GM23338 (cell line): ENCODE results near the gene NTF3. TPM values are rescaled to one million over a fixed set of nuclear protein-coding genes. Genes with fewer than 3 reads are reported as not detected.

Experiments
- ATAC-seq: fragments of 200-7000 bp; cut with Tn5 transposase; 3 replicates; pipeline ENCODE4 v1.9.1; 2020
- DNase-seq: peaks from one replicate; pipeline ENCODE4 v3.0.0-alpha.2; 2015; ENCODE audit warnings: low spot score
- H2AFZ ChIP-seq: fragments of 200-600 bp; sonication (generic); 2 replicates; pipeline ENCODE4 v1.8.0; 2016; ENCODE audit warnings: antibody characterized with exemption, mild to moderate bottlenecking, moderate library complexity
- H3F3A ChIP-seq: fragments of 200-600 bp; sonication (generic); replicated peaks from 2 replicates; pipeline ENCODE4 v1.8.0; 2017; ENCODE audit warnings: antibody characterized with exemption, mixed run types, low read depth
- H3K27ac ChIP-seq: fragments of 200-600 bp; sonication (generic); 2 replicates; pipeline ENCODE4 v1.6.1; 2016; ENCODE audit warnings: low read depth
- H3K27me3 ChIP-seq: fragments of 200-600 bp; sonication (generic); 2 replicates; pipeline ENCODE4 v1.8.0; 2016; ENCODE audit warnings: mild to moderate bottlenecking, mixed run types, moderate library complexity; ENCODE audit not compliant: insufficient read depth
- H3K36me3 ChIP-seq: fragments of 200-600 bp; sonication (generic); 2 replicates; pipeline ENCODE4 v1.8.0; 2016; ENCODE audit warnings: mild to moderate bottlenecking; ENCODE audit not compliant: insufficient read depth
- H3K4me1 ChIP-seq: fragments of 200-600 bp; sonication (generic); 2 replicates; pipeline ENCODE4 v1.8.0; 2016; ENCODE audit warnings: mild to moderate bottlenecking, moderate library complexity; ENCODE audit not compliant: insufficient read depth
- H3K4me2 ChIP-seq: fragments of 200-600 bp; sonication (generic); 2 replicates; pipeline ENCODE4 v1.7.1; 2017; ENCODE audit warnings: mixed run types
- H3K4me3 ChIP-seq: fragments of 200-600 bp; sonication (generic); 2 replicates; pipeline ENCODE4 v1.6.1; 2016; ENCODE audit warnings: mixed run types
- H3K79me2 ChIP-seq: fragments of 200-600 bp; sonication (generic); replicated peaks from 2 replicates; pipeline ENCODE4 v1.8.0; 2017; ENCODE audit warnings: mild to moderate bottlenecking; ENCODE audit not compliant: insufficient read depth
- H3K9me2 ChIP-seq: fragments of 200-600 bp; sonication (generic); 2 replicates; pipeline ENCODE4 v1.8.0; 2017; ENCODE audit not compliant: insufficient read depth
- H4K20me1 ChIP-seq: fragments of 200-600 bp; sonication (generic); replicated peaks from 2 replicates; pipeline ENCODE4 v1.8.0; 2017; ENCODE audit warnings: mild to moderate bottlenecking; ENCODE audit not compliant: insufficient read depth
- H3K27ac Mint-ChIP-seq: 2 replicates; pipeline ENCODE4 v1.8.0; 2020; ENCODE audit warnings: inconsistent platforms, mild to moderate bottlenecking, moderate library complexity, mixed read lengths
- H3K27me3 Mint-ChIP-seq: 3 replicates; pipeline ENCODE4 v1.8.0; 2022; ENCODE audit warnings: low read depth, mild to moderate bottlenecking, moderate library complexity, mixed read lengths, inconsistent platforms; ENCODE audit not compliant: insufficient read depth, poor library complexity
- H3K36me3 Mint-ChIP-seq: 3 replicates; pipeline ENCODE4 v1.8.0; 2021; ENCODE audit warnings: low read depth, mild to moderate bottlenecking, inconsistent platforms, moderate library complexity, mixed read lengths
- H3K4me1 Mint-ChIP-seq: 3 replicates; pipeline ENCODE4 v1.8.0; 2020; ENCODE audit warnings: mild to moderate bottlenecking, inconsistent platforms, mixed read lengths
- H3K4me3 Mint-ChIP-seq: 3 replicates; pipeline ENCODE4 v1.8.0; 2021; ENCODE audit warnings: moderate library complexity, mild to moderate bottlenecking, inconsistent platforms, mixed read lengths
- H3K9me3 Mint-ChIP-seq: 3 replicates; pipeline ENCODE4 v1.8.0; 2020; ENCODE audit warnings: moderate library complexity, mild to moderate bottlenecking, inconsistent platforms, mixed read lengths
- CREB1 ChIP-seq: fragments of 250-450 bp; sonication (Bioruptor Pico); IDR thresholded peaks from 2 replicates; pipeline ENCODE4 v1.5.0; 2020; ENCODE audit warnings: low read depth, mild to moderate bottlenecking, moderate library complexity
- EZH2 ChIP-seq: fragments of 200-600 bp; sonication (generic); IDR thresholded peaks from one replicate; pipeline ENCODE4 v1.8.0; 2017; ENCODE audit warnings: antibody characterized with exemption, mild to moderate bottlenecking, low read depth; ENCODE audit not compliant: unreplicated experiment
- EZH2phosphoT487 ChIP-seq: fragments of 200-600 bp; sonication (generic); IDR thresholded peaks from one replicate; pipeline ENCODE4 v1.8.1; 2018; ENCODE audit warnings: antibody characterized with exemption; ENCODE audit not compliant: unreplicated experiment
- JUNB ChIP-seq: IDR thresholded peaks from one replicate; pipeline ENCODE4 v1.6.1; 2016; ENCODE audit warnings: antibody characterized with exemption; ENCODE audit not compliant: unreplicated experiment
- NANOG ChIP-seq: IDR thresholded peaks from 2 replicates; pipeline ENCODE4 v1.6.1; 2016; ENCODE audit warnings: antibody characterized with exemption, borderline replicate concordance
- STAT1 ChIP-seq: IDR thresholded peaks from one replicate; pipeline ENCODE4 v1.6.1; 2016; ENCODE audit warnings: antibody characterized with exemption; ENCODE audit not compliant: unreplicated experiment
- ZNF114 ChIP-seq: fragments of 250-450 bp; sonication (Bioruptor Pico); IDR thresholded peaks from 2 replicates; pipeline ENCODE4 v1.5.0; 2020; ENCODE audit warnings: mild to moderate bottlenecking, moderate library complexity
- ZNF331 ChIP-seq: fragments of 250-450 bp; sonication (Bioruptor Pico); IDR thresholded peaks from 2 replicates; pipeline ENCODE4 v1.5.0; 2020; ENCODE audit warnings: low read depth, mild to moderate bottlenecking, moderate library complexity
- polyA plus RNA-seq: library from polyadenylated mRNA; unstranded; fragments of >200 nt; fragmentation: Nextera tagmentation; extraction: Ambion mirVana; gene quantifications from 2 replicates; pipeline ENCODE4 v1.2.1, GENCODE V29; 2016
- total RNA-seq: library from RNA; depleted of rRNA; stranded (reverse); fragments of >200 nt; shearing (Covaris generic); gene quantifications from 2 replicates; pipeline ENCODE4 v1.2.3, GENCODE V29; 2014
- TF ChIP-seq, protein P1 (sequence below): IDR thresholded peaks from 2 replicates; pipeline ENCODE4 v1.6.1; 2016; ENCODE audit warnings: antibody characterized with exemption
- TF ChIP-seq, protein P2 (sequence below), 2 experiments: fragments of 200-600 bp in 1 of 2; sonication (generic) in 1 of 2; conservative IDR thresholded peaks; 2 replicates each; pipeline versions ENCODE4 v1.5.1 to v1.6.1; 2016 to 2017; ENCODE audit warnings: antibody characterized with exemption in 2 of 2, low read depth in 2 of 2, mild to moderate bottlenecking in 2 of 2, moderate library complexity in 1 of 2
- TF ChIP-seq, protein P3 (sequence below): fragments of 250-450 bp; sonication (Bioruptor Pico); IDR thresholded peaks from 2 replicates; pipeline ENCODE4 v1.5.0; 2020; ENCODE audit warnings: mild to moderate bottlenecking, moderate library complexity

NTF3 gene
- total and polyA plus RNA-seq, 2 experiments from 2014 or later, result 1.2 TPM; not detected in 1

DNA sequence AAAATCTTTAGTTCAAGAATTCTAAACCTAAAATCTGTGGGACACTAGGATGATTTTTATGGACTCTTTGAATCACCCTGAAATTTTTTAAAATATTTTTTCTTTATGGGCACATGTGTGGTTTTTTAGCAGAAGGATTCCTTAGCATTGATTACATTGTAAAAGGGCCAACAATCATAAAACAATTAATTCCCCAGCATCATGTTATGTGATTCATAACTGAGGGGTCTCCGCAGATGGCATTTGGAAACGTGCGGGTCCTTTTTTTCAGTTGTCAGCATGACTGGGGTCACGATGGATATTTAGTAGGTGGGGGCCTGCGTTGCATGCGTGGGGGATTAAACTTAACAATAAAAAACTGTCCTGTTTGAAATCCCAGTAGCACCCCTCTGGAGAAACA is 52.5 kb downstream of the NTF3 start:
- Histone ChIP-seq H3F3A (no peaks in the 10 kb centered on the region; the same call in 1 of the 2 replicates), H3K79me2 (no peaks in the 10 kb centered on the region), H3K4me2 (no peak overlapping the region), H3K27ac (no peak overlapping the region), H4K20me1 (no peaks in the 10 kb centered on the region), H3K4me3 (no peak overlapping the region), H3K4me1 (peaks cover 14% of the 10 kb centered on the region), H3K9me2 (no peaks in the 10 kb centered on the region), H3K36me3 (no peaks in the 10 kb centered on the region), H3K27me3 (peaks cover 4% of the 10 kb centered on the region; the same call in 1 of the 2 replicates), H2AFZ (no peak overlapping the region)
- DNase-seq (no peak), ATAC-seq (no peak)
- no peak overlapping the region for H3K27ac Mint-ChIP-seq
- H3K4me1 Mint-ChIP-seq, result peaks cover 12% of the 10 kb centered on the region
- no peaks in the 10 kb centered on the region for H3K27me3 Mint-ChIP-seq
- TF ChIP-seq, protein P1, sequence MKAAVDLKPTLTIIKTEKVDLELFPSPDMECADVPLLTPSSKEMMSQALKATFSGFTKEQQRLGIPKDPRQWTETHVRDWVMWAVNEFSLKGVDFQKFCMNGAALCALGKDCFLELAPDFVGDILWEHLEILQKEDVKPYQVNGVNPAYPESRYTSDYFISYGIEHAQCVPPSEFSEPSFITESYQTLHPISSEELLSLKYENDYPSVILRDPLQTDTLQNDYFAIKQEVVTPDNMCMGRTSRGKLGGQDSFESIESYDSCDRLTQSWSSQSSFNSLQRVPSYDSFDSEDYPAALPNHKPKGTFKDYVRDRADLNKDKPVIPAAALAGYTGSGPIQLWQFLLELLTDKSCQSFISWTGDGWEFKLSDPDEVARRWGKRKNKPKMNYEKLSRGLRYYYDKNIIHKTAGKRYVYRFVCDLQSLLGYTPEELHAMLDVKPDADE, result no peak
- TF ChIP-seq ZNF331 (CRISPR knock-in tag), result no peak
- no peak for TF ChIP-seq CREB1 (CRISPR knock-in tag)
- TF ChIP-seq EZH2, result no peak
- TF ChIP-seq JUNB, result no peak
- no peak for TF ChIP-seq ZNF114 (CRISPR knock-in tag)
- no peak for TF ChIP-seq NANOG
- TF ChIP-seq, protein P2, sequence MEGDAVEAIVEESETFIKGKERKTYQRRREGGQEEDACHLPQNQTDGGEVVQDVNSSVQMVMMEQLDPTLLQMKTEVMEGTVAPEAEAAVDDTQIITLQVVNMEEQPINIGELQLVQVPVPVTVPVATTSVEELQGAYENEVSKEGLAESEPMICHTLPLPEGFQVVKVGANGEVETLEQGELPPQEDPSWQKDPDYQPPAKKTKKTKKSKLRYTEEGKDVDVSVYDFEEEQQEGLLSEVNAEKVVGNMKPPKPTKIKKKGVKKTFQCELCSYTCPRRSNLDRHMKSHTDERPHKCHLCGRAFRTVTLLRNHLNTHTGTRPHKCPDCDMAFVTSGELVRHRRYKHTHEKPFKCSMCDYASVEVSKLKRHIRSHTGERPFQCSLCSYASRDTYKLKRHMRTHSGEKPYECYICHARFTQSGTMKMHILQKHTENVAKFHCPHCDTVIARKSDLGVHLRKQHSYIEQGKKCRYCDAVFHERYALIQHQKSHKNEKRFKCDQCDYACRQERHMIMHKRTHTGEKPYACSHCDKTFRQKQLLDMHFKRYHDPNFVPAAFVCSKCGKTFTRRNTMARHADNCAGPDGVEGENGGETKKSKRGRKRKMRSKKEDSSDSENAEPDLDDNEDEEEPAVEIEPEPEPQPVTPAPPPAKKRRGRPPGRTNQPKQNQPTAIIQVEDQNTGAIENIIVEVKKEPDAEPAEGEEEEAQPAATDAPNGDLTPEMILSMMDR (conservative IDR thresholded peaks at IDR 0.05; ENCODE audit: low read depth in 2 of 2), result no peak
- no peaks in the 10 kb centered on the region for H3K9me3 Mint-ChIP-seq
- no peaks in the 10 kb centered on the region for H3K36me3 Mint-ChIP-seq
- H3K4me3 Mint-ChIP-seq, result no peak overlapping the region

DNA sequence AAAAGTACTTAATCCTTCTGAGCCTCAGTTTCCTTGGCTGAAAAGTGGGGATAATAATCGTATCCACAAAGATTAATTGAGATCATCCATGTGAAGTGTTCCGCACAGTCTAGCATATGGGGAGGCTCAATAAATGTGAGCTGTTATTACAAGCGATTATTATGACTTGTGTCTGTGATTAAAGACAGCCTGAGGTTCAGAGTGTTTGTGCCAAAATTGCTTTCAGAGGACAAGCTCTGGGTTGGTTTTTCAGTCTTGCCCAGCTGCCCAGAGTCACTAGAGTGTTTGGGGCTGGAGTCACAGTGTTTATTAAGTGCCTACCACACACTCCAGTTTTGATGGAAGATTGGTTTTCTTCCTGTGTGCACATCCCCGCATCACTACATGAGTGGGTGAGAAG is 53.5 kb downstream of the NTF3 start:
- no peak overlapping the region for H3K4me2 ChIP-seq
- no peak overlapping the region for H3K4me3 ChIP-seq
- H3K27me3 ChIP-seq, result no peaks in the 10 kb centered on the region
- no peak overlapping the region for H3K27ac ChIP-seq
- DNase-seq (no peak), ATAC-seq (no peak)
- Mint-ChIP-seq H3K4me3 (no peak overlapping the region), H3K9me3 (no peaks in the 10 kb centered on the region), H3K36me3 (no peaks in the 10 kb centered on the region), H3K27ac (no peak overlapping the region), H3K4me1 (peaks cover 5% of the 10 kb centered on the region), H3K27me3 (no peaks in the 10 kb centered on the region)
- H3K79me2 ChIP-seq, result no peaks in the 10 kb centered on the region
- H4K20me1 ChIP-seq, result no peaks in the 10 kb centered on the region
- H3F3A ChIP-seq, result no peaks in the 10 kb centered on the region
- H2AFZ ChIP-seq, result no peak overlapping the region
- no peaks in the 10 kb centered on the region for H3K9me2 ChIP-seq
- H3K4me1 ChIP-seq, result peaks cover 5% of the 10 kb centered on the region
- H3K36me3 ChIP-seq, result no peaks in the 10 kb centered on the region
- TF ChIP-seq EZH2phosphoT487, result no peak
- TF ChIP-seq, protein P3, sequence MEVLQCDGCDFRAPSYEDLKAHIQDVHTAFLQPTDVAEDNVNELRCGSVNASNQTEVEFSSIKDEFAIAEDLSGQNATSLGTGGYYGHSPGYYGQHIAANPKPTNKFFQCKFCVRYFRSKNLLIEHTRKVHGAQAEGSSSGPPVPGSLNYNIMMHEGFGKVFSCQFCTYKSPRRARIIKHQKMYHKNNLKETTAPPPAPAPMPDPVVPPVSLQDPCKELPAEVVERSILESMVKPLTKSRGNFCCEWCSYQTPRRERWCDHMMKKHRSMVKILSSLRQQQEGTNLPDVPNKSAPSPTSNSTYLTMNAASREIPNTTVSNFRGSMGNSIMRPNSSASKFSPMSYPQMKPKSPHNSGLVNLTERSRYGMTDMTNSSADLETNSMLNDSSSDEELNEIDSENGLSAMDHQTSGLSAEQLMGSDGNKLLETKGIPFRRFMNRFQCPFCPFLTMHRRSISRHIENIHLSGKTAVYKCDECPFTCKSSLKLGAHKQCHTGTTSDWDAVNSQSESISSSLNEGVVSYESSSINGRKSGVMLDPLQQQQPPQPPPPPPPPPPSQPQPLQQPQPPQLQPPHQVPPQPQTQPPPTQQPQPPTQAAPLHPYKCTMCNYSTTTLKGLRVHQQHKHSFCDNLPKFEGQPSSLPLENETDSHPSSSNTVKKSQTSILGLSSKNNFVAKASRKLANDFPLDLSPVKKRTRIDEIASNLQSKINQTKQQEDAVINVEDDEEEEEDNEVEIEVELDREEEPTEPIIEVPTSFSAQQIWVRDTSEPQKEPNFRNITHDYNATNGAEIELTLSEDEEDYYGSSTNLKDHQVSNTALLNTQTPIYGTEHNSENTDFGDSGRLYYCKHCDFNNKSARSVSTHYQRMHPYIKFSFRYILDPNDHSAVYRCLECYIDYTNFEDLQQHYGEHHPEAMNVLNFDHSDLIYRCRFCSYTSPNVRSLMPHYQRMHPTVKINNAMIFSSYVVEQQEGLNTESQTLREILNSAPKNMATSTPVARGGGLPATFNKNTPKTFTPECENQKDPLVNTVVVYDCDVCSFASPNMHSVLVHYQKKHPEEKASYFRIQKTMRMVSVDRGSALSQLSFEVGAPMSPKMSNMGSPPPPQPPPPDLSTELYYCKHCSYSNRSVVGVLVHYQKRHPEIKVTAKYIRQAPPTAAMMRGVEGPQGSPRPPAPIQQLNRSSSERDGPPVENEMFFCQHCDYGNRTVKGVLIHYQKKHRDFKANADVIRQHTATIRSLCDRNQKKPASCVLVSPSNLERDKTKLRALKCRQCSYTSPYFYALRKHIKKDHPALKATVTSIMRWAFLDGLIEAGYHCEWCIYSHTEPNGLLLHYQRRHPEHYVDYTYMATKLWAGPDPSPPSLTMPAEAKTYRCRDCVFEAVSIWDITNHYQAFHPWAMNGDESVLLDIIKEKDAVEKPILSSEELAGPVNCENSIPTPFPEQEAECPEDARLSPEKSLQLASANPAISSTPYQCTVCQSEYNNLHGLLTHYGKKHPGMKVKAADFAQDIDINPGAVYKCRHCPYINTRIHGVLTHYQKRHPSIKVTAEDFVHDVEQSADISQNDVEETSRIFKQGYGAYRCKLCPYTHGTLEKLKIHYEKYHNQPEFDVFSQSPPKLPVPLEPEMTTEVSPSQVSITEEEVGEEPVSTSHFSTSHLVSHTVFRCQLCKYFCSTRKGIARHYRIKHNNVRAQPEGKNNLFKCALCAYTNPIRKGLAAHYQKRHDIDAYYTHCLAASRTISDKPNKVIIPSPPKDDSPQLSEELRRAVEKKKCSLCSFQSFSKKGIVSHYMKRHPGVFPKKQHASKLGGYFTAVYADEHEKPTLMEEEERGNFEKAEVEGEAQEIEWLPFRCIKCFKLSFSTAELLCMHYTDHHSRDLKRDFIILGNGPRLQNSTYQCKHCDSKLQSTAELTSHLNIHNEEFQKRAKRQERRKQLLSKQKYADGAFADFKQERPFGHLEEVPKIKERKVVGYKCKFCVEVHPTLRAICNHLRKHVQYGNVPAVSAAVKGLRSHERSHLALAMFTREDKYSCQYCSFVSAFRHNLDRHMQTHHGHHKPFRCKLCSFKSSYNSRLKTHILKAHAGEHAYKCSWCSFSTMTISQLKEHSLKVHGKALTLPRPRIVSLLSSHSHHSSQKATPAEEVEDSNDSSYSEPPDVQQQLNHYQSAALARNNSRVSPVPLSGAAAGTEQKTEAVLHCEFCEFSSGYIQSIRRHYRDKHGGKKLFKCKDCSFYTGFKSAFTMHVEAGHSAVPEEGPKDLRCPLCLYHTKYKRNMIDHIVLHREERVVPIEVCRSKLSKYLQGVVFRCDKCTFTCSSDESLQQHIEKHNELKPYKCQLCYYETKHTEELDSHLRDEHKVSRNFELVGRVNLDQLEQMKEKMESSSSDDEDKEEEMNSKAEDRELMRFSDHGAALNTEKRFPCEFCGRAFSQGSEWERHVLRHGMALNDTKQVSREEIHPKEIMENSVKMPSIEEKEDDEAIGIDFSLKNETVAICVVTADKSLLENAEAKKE (CRISPR knock-in tag), result no peak
- TF ChIP-seq STAT1, result no peak
- TF ChIP-seq, protein P1, result no peak
- TF ChIP-seq ZNF331 (CRISPR knock-in tag), result no peak
